Activated naive CD4-positive, alpha-beta T cell (primary cell): Measurements from ENCODE around the gene MT1A.

Experiments
- DNase-seq, 4 experiments: peaks; one replicate each; lab custom pipeline; 2025; lab: John Stamatoyannopoulos, UW

The MT1A gene

GRCh38 chr16:56631197-56631596, 7.3 kb upstream of the MT1A start:
- DNase-seq, result no peak

GRCh38 chr16:56631832-56632155, 6.7 kb upstream of the MT1A start:
- no peak for DNase-seq

DNA sequence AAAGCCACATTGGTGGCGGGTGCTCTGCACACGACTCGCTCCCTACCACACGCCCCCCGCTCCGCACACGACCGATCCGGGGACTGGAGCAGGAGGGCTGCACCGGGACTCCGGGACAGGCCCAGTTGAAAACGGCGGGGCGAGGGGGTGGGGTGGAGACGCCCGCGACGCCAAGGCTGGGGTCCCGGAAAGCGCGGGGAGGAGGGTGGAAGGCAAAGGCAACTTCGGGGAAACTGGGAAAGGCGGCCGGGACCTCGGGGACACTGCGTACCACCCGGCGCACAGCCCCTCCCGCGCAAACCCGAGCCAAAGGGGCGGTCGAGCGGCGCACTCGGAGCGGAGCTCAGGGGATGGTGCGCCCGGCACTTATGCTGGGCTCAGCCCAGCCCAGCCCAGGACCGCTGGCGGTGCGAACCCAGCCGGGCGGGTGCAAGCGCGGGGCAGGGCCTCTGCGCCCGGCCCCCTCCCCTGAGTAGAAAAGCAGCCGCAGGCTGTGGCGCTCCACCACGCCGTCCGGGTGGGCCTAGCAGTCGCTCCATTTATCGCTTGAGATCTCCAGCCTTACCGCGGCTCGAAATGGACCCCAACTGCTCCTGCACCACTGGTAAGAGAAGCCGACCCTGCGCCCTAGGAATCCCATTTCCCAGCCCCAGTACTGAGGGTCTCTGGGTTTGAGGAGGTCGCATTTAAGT, 6.2 kb upstream of the MT1A start, which contains the start of gene MT1M:
Gene MT1M, plus strand, starts transcription at position 504 of the 692 bp plus-strand sequence. Its CDS starts 73 bp downstream, at position 577.
- DNase-seq, result no peak

DNA sequence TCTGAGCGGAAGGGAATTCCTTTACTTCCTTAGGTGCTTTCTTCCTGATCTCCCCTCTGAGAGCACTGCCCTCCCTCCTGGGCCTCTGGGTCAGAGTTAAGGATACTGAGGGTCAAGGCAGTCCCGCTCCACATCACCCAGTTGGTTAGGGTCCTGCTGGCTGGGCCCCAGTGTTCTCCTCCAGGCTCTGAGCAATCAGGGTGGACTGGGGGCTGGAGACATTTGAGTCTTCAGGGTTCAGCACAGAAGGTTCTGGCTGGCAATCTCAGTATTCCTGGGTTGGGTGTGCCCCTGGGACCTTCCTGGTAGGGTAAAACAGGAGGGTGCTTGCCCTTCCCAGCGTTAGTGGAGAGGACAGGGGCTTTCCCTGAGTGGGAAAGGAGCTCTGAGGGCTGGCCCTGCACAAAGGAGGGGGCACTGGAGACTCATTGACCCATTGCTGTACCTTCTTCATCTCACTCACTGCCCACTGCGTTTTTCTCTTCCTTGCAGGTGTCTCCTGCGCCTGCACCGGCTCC, 5.6 kb upstream of the MT1A start:
- DNase-seq, result no peak

GRCh38 chr16:56633535-56633934, 4.9 kb upstream of the MT1A start:
- DNase-seq, result no peak

DNA sequence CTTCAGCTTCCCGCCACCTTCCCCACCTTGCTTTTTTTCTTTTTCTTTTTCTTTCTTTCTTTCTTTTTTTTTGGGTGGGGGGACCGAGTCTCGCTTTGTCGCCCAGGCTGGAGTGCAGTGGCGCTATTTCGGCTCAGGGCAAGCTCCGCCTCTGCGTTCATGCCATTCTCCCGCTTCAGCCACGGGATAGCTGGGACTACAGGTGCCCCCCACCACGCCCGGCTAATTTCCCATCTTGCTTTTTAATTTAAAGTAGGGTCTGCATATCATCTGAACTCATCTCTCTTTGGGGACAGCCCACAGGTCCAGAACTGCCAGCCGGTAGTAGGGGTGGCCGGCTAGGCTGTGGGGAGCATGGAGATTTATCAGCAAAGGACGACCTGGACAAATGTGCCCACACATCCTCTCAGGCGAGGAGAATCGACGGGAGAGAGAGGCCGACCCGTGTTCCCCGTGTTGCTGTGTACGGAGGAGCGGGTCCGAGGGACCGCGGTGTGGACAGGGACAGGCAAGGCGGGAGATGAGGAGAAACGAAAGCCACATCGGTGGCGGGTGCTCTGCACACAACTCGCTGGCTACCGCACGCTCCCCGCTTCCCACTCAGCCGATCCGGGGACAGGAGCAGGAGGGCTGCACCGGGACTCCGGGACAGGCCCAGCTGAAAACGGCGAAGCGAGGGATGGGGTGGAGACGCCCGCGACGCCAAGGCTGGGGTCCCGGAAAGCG, 3.6 kb upstream of the MT1A start:
- no peak for DNase-seq

GRCh38 chr16:56635441-56635967, 3.0 kb upstream of the MT1A start:
- no peak for DNase-seq

- DNase-seq, result no peak
Measured at GRCh38 chr16:56636616-56637413, 1.7 kb upstream of the MT1A start.

- no peak for DNase-seq
Measured at GRCh38 chr16:56639045-56639444, 579 bp downstream of the MT1A start.

DNA sequence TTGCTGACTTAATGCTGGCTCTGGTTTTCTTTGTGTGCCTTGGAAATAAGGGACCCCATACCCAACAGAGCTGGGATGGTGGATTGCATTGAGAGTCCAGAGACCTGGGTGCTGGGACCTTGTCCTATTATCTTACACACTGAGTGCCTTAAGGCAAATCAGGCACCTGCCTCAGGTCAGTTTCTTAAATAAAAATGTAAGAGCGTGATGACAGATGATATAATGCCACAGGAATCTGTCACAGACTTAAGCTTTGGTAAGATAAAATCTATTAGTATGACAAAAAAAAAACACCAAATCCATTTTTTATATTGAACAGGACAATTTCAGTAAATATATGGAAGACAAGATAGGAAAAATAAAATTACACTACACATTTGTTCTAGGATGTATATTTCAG, 1.6 kb downstream of the MT1A start:
- no peak for DNase-seq

- no peak for DNase-seq
Measured at GRCh38 chr16:56641166-56641565, 2.7 kb downstream of the MT1A start.

DNA sequence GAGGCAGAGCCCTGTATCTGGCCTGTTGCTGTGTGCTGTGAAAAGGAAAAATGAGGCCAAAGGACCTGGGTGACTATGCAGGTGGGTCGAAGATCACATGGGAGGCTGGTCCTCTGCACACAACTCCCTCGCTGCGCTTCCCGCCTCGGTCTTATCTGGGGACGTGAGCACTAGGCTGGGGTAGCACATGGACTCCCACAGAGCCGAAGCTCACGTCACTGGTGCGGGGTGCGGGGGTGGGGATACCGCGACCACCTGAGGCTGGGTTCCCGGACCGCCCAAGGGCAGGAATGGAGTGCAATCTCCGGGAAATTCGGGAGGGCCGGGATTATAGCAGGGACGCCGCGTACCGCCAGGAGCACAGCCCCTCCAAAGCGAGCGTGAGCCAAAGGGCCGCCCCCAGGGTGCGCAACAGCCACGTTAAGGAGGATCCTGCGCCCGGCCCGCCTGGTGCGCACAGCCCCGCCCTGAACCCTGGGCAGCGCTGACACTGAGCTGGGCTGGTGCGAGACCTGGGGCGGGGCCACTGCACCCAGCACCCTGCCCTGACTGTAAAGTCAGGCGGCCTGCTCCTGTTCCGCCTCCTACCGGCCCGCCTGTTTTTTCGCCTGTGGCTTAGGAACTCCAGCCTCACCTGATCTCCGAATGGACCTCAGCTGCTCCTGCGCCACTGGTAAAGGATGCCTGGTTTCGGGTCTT, 4.8 kb downstream of the MT1A start:
- DNase-seq, result peak; percentile 20 to 65 (median 38)

DNA sequence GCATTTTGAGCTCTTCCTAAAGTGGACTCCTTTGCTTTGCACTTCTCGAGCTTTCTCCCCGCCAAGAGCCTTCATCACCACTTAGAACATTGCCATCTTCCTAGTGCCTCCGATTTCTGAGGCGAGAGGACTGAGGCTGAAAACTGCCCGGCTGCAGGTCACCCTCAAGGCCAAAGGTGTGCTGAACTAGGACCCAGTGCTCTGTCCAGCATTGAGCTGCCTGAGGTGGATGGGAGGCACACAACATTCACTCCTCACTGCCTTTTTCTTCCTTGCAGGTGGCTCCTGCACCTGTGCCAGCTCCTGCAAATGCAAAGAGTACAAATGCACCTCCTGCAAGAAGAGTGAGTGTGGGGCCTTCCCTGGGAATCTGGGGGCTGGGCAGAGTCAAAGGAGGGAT, 5.4 kb downstream of the MT1A start:
- DNase-seq, result no peak

GRCh38 chr16:56645311-56645710, 6.8 kb downstream of the MT1A start:
- DNase-seq, result no peak

GRCh38 chr16:56645838-56646237, 7.4 kb downstream of the MT1A start:
- no peak for DNase-seq

DNA sequence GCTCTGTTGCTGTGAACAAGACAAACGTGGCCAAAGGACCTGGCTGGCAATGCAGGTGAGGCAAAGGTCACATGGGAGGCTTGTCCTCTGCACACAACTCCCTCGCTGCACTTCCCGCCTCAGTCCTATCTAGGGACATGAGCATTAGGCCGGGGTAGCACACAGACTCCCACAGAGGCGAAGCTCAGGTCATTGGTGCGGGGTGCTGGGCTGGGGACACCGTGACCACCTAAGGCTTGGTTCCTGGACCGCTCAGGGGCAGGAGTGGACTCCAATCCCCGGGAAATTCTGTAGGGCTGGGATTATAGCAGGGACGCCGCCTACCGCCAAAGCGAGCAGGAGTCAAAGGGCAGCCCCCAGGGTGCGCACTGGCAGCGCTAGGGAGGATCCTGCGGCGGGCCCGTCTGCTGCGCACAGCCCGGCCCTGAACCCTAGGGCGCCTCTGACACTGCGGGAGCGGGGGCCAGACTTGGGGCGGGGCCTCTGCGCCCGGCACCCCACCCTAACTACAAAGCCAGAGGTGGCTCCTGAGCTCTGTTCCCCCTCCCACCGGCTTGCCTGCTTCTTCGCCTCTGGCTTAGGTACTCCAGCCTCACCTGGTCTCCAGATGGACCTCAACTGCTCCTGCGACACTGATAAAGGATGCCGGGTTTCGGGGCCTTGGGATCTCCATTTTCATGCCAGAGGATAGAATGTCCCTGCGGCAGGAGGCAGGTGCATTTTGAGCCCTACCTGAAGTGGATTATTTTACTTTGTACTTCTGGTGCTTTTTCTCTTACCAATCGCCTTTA, 9.4 kb downstream of the MT1A start:
- DNase-seq, result no peak

DNA sequence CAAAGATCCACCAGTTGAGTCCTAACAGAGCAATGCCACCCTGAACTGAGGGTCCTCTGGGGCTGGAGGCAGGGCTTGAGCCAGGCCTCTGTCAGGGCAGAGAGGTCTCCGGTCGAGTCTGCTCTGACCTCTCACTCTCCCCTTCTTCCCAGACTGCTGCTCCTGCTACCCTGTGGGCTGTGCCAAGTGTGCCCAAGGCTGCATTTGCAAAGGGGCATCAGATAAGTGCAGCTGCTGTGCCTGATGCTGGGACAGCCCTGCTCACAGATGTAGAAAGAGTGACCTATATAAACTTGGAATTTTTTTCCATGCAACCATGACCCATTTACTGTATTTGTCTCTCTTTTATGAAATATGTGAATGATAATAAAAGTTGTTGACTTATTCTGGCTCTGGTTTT, 10.8 kb downstream of the MT1A start:
- no peak for DNase-seq

DNA sequence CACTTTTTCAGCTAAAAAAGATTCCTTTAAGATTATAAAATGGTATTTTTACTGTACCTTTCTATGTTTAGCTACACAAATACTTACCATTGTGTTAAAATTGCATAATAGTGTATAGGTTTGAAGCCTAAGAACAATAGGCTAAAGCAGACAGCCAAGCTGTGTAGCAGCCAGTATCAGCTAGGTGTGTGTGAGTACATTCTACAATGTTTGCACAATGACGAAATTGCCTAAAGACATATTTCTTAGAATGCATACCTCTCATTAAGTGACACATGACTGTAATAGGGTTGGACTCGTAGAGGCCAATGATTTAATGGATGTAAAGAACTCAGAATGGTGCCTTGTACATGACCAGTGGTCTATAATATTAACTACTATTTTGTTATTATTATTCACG, 11.4 kb downstream of the MT1A start:
- DNase-seq, result no peak

DNA sequence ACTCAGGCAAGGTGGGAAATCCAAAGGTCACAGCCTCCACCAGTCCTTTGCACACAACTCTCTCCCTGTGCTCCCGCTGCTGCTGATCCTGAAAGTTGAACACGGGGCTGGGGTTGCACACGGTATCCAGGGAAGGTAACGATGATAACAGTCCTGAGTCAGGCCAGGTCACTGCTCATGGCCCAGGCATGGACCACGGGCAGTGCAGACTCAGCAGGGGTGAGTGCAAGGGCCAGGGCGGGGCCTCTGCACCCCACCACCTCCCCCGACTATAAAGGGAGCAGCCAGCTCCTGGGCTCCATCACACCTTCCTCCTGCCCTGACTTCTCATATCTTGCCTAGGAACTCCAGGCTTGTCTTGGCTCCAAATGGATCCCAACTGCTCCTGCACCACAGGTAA, 13.1 kb downstream of the MT1A start, which contains the start of gene MT1B:
Gene MT1B, plus strand, starts transcription at position 301 of the 400 bp plus-strand sequence. Its CDS starts 68 bp downstream, at position 369.
- no peak for DNase-seq

DNA sequence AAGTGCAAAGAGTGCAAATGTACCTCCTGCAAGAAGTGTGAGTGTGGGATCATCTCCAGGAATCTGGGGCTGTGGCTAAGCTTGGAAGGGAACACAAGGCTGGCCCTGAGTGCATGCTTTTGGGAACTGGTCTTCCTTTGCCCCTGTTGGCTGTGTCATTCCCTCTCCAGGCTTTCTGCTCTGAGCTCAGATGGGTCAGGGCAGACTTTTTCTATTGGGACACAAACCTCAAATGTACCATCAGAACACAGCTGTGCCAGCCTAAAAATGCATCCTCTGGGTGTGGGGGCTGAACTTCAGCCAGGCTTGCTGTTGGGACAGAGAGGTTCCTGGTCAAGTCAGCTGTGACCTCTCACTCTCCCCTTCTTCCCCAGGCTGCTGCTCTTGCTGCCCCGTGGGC, 14.1 kb downstream of the MT1A start:
- no peak for DNase-seq

DNA sequence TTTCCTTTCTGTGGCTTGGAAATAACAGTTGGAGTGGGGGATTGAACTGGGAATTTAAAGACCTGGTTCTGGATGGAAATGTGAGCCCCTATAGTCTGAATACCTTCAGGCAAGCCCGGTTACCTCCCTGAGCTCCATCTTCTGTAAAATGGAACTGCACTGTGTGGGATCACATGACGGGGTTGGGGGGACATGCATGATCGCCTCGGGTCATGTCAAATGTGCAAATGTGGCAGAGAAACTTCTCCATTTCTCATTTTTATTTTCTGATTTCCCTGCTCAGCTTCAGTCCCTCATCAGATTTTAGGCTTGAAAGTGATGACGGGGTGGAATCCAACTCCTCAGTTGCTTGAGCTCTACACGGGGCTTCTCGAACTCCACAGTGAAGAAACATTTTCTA, 14.8 kb downstream of the MT1A start:
- DNase-seq, result no peak
